Mucosa of descending colon (tissue), 3 donors: Measurements from ENCODE around the gene STAU1. TPM values are rescaled to one million over a fixed set of nuclear protein-coding genes. Genes with fewer than 3 reads are reported as not detected.
A peak's percentile ranks its signal among the peaks of the same experiment; 100 is the strongest.

Source experiments
- ATAC-seq: fragments of 200-7000 bp; cut with Tn5 transposase; one replicate; pipeline ENCODE4 v1.9.1; 2020; ENCODE audit warnings: mild to moderate bottlenecking, moderate library complexity
- DNase-seq, 3 donors: peaks; one replicate each; pipeline ENCODE4 v3.0.0-alpha.2; 2020
- H3K36me3 ChIP-seq: fragments of 200-600 bp; one replicate; pipeline ENCODE4 v1.8.0; 2021; ENCODE audit warnings: low read depth, mild to moderate bottlenecking
- H3K4me1 ChIP-seq: fragments of 200-600 bp; one replicate; pipeline ENCODE4 v1.8.0; 2021; ENCODE audit warnings: low read depth, mild to moderate bottlenecking
- H3K4me3 ChIP-seq: fragments of 200-600 bp; one replicate; pipeline ENCODE4 v1.8.0; 2021; ENCODE audit warnings: mild to moderate bottlenecking
- H3K9me3 ChIP-seq: fragments of 200-600 bp; one replicate; pipeline ENCODE4 v1.8.0; 2021; ENCODE audit warnings: mild to moderate bottlenecking
- intact Hi-C, 2 donors: fragments of 100-400 bp; cut with DNase I in 1 of 2; cut with micrococcal nuclease in 1 of 2; formaldehyde crosslinking; loops; one replicate each; pipeline versions ENCODE4 v1.11.0 to v1.11.1; 2022; cut with DNase I, micrococcal nuclease
- total RNA-seq, 3 donors: library from RNA; stranded (reverse); fragmentation: NEBNext Ultra II Directional in 2 of 3; extraction: Animal tissue kit (Norgen Biotek cat#: 25700) in 2 of 3; gene quantifications; one replicate each; pipeline versions ENCODE4 v1.2.1 to v1.2.4, GENCODE V29; 2021 to 2023
- TF ChIP-seq, protein P1 (sequence below): fragments of 200-600 bp; IDR thresholded peaks from one replicate; pipeline ENCODE4 v1.8.0; 2022; ENCODE audit warnings: antibody characterized with exemption, mild to moderate bottlenecking
- donor health status: DM: no; HTN: no; CAD: no; lungs with moderate emphysema.
- donor health status: DM: no; HTN: no; CAD: no.
- donor health status: DM: no; HTN: yes; CAD: no.

The STAU1 gene
- total RNA-seq, 3 donors from 2014 or later: 83.8 to 95.7 (median 91.0) TPM

DNA sequence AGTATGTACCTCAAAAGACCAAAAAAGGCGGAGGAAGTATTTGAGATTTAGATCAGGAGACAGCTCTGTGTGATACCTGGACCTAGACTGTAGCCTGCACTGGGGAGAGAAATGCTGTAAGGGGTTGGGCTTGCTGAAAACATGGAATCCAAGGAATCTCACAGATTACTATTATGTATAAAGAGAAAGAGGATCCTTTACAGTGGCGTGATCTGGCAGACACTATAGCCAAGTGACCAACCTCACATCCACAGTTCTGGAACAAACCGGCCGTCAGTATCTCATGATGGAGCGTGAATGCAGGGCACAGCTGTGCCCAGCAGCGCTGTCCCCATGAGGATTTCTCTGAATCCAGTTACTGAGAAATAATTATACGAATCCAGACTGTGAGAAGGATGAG lies 43.3 kb upstream of the STAU1 start:
- Histone ChIP-seq H3K36me3 (peaks cover 24% of the 10 kb centered on the region), H3K4me1 (no peaks in the 10 kb centered on the region), H3K9me3 (no peaks in the 10 kb centered on the region), H3K4me3 (no peak overlapping the region)
- intact Hi-C loops: no loop called here
- TF ChIP-seq, protein P1, sequence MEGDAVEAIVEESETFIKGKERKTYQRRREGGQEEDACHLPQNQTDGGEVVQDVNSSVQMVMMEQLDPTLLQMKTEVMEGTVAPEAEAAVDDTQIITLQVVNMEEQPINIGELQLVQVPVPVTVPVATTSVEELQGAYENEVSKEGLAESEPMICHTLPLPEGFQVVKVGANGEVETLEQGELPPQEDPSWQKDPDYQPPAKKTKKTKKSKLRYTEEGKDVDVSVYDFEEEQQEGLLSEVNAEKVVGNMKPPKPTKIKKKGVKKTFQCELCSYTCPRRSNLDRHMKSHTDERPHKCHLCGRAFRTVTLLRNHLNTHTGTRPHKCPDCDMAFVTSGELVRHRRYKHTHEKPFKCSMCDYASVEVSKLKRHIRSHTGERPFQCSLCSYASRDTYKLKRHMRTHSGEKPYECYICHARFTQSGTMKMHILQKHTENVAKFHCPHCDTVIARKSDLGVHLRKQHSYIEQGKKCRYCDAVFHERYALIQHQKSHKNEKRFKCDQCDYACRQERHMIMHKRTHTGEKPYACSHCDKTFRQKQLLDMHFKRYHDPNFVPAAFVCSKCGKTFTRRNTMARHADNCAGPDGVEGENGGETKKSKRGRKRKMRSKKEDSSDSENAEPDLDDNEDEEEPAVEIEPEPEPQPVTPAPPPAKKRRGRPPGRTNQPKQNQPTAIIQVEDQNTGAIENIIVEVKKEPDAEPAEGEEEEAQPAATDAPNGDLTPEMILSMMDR: no peak
- DNase-seq (no peak), ATAC-seq (no peak)

DNA sequence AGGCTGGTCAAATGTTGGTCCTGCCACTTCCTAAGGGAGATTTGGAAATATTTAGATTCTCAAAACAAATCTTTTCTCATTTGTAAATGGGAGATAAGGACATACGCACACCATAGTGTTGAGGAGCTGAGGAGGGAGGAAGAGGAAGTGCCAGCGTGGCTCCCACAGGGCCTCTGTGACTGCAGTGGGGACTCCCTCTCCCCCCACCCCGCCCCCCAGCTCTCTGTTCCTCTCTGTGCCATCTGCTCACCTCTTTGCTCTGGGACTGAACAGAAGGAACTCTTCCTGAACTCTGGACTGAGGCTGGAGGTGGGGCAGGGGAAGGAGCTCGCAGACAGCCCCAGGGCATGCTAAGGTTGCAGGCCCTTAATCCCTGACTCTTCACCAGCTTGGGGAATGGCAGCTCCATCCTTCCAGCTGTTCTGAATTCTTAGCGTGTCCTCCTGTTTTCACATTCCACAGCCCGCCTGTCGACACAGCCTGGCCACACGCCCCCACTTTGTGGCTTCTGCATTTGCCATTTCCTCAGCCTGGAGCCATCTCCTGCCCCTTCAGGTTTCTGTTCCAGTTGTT lies 42.5 kb upstream of the STAU1 start:
- Histone ChIP-seq H3K4me1 (no peaks in the 10 kb centered on the region), H3K9me3 (no peaks in the 10 kb centered on the region), H3K4me3 (no peak overlapping the region), H3K36me3 (peaks cover 24% of the 10 kb centered on the region)
- DNase-seq (peak in 1 of 3 donors; percentile 16), ATAC-seq (peak; percentile 58)
- TF ChIP-seq, protein P1: no peak
- intact Hi-C loops: no loop called here

DNA sequence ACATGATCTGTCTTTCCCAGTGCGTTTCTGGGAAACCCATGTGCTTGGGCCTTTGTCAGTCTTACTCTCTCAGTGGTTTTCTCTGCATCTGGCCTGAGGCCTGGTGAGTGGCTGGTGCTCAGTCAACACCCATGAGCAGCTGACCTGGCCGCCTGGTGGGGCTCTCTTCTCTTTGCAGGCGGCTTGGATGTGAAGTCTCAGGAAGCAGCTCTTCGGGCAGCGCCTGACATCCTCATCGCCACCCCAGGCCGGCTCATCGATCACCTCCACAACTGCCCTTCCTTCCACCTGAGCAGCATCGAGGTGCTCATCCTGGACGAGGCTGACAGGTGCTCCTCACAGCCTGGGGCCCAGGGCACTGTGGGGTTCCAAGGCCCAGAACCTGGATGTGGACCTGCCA lies 41.9 kb upstream of the STAU1 start:
- H3K36me3 ChIP-seq: peaks cover 24% of the 10 kb centered on the region
- H3K9me3 ChIP-seq: no peaks in the 10 kb centered on the region
- DNase-seq (no peak), ATAC-seq (no peak)
- TF ChIP-seq, protein P1: no peak
- no peaks in the 10 kb centered on the region for H3K4me1 ChIP-seq
- intact Hi-C loops: no loop called here
- H3K4me3 ChIP-seq: no peak overlapping the region

DNA sequence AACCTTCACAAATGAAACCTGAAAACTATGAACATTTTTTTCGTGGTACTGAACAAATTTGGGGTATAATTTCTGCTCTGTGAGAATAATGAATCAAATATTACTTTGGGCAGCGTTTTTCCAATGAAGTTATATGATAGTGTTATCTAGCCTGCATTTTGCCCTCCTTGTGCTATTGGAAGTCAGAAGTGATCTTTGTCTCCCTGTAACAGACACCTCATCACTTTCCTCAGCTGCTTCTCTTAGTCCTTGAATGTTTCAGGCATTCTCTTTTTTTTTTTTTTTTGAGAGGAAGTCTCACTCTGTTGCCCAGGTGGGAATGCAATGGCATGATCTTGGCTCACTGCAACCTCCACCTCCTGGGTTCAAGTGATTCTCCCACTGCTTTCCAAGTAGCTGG lies 41.2 kb upstream of the STAU1 start:
- Histone ChIP-seq H3K4me1 (no peaks in the 10 kb centered on the region), H3K9me3 (no peaks in the 10 kb centered on the region), H3K4me3 (no peak overlapping the region), H3K36me3 (peaks cover 19% of the 10 kb centered on the region)
- ATAC-seq: no peak
- intact Hi-C loops: no loop called here
- DNase-seq: no peak
- TF ChIP-seq, protein P1: no peak

DNA sequence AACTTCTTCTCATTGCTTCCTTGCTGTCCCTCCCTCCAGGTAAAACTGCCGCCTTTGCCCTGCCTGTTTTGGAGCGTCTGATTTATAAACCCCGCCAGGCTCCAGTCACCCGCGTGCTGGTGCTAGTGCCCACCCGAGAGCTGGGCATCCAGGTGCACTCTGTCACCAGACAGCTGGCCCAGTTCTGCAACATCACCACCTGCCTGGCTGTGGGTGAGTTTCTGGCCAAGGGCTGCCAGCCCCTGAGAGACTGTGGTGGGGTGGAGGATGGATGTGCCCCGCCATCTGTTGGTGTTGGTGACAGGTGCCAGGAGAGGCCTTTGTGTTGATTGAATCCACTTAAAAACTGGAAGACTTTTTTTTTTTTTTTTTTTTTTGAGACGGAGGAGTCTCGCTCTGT lies 40.5 kb upstream of the STAU1 start:
- no peak for ATAC-seq
- TF ChIP-seq, protein P1: no peak
- peaks cover 15% of the 10 kb centered on the region for H3K36me3 ChIP-seq
- no peaks in the 10 kb centered on the region for H3K9me3 ChIP-seq
- H3K4me1 ChIP-seq: no peaks in the 10 kb centered on the region
- intact Hi-C loops: no loop called here
- DNase-seq: no peak
- no peak overlapping the region for H3K4me3 ChIP-seq

DNA sequence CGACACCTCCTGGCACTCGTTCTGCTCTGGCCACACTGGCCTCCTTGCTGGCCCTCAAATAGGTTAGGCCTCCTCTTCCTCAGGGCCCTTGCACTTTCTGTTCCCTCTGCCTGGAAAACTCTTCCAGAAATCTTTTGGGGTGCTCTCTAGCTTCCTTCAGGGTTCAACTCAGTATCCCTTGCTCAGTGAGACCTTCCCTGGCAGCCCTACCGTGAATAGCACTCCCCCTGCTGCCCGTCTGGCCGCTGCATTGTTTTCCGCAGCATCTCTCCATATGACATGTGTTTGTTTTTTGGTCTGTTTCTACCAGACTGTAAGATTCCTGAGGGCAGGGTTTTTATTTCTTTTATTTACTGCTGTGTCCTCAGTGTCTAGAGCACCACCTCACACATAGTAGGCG lies 37.8 kb upstream of the STAU1 start:
- peaks cover 23% of the 10 kb centered on the region for H3K36me3 ChIP-seq
- intact Hi-C loops: no loop called here
- TF ChIP-seq, protein P1: no peak

More for the DNA sequence above, 37.8 kb upstream of the STAU1 start:
- no peak overlapping the region for H3K4me3 ChIP-seq
- H3K4me1 ChIP-seq: no peaks in the 10 kb centered on the region
- DNase-seq (no peak), ATAC-seq (no peak)
- H3K9me3 ChIP-seq: no peaks in the 10 kb centered on the region
